Right renal pelvis (tissue), 4 donors: ENCODE data around the gene FIBIN. TPM values are rescaled to one million over a fixed set of nuclear protein-coding genes. Genes with fewer than 3 reads are reported as not detected.
"Not testable (repeated sequence)": the region's sequence is repeated elsewhere in the genome, so short reads cannot be mapped to it uniquely, and the experiment has no call there.

Experiments used
- DNase-seq, 4 donors: peaks; one replicate each; pipeline ENCODE4 v3.0.0-alpha.2; 2013; ENCODE audit warnings: low read depth in 4 of 4, low spot score in 3 of 4, missing footprints in 1 of 4
- polyA plus RNA-seq, 4 donors: library from polyadenylated mRNA; unstranded; fragments of 120-200 nt; gene quantifications; one replicate each; pipeline ENCODE4 v1.2.1, GENCODE V29; 2013; ENCODE audit not compliant: insufficient read length in 4 of 4

Gene FIBIN
- polyA plus RNA-seq, 4 donors, result 18.7 to 28.1 (median 24.3) TPM

DNA sequence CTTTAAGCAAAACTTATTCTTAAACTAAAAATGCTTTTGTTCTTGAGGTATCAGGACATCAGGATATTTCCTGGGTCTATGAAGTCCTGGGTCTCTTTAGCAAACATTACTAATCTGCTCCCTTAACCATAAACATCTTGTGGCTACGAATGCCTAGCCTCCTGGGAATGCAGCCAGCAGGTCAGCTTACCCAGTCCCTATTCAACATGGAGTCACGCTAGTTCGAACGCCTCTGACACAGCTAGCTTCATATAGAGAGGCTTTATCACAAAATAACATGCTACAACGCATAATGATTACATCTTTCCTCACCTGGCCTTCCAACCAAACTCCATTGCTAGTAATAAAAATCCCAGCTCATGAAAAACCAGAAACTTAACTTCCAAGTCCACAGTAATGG lies 17.5 kb upstream of the FIBIN start:
- no peak for DNase-seq

GRCh38 chr11:26977209-26977608 lies 16.7 kb upstream of the FIBIN start:
- DNase-seq, result not testable (repeated sequence)

DNA sequence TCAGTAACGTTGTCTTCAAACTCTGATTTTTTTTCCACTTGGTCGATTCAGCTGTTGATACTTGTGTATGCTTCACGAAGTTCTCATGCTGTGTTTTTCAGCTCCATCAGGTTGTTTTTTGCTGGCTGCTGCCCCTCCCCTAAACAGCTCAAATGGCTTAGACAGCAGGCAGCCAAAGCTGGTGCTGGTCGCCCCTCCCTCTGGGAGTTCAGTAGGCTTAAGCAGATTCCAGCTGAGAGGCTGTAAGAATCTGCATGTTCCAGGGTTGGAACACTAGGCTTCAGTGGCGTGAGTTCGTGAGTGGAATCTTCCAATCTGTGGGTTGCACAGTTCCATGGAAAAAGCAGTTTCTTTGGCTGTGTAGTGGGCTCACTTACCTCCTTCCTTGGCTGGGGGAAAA lies 10.3 kb upstream of the FIBIN start:
- no peak for DNase-seq

GRCh38 chr11:26985470-26985869 lies 8.4 kb upstream of the FIBIN start:
- DNase-seq, result no peak

- no peak for DNase-seq
These were observed 8.0 kb upstream of the FIBIN start for GRCh38 chr11:26985943-26986342.

DNA sequence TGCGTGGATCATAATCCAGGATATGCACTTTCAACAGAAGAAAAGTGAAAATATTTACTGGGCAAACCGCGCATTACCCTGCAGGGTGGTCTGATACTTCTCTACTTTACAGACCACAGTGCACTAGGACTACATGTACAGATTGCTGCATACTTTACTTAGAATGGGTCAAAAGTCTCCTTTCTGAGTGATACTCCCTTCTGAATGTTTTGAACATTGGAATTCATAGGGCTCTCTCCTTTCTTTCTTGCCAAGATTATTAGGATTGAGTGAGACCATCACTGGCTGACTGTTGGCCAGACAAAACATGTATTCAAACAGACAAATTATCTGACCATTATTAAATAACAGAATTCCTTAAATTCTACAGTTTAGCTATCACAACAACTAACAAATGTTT lies 6.6 kb upstream of the FIBIN start:
- no peak for DNase-seq

DNA sequence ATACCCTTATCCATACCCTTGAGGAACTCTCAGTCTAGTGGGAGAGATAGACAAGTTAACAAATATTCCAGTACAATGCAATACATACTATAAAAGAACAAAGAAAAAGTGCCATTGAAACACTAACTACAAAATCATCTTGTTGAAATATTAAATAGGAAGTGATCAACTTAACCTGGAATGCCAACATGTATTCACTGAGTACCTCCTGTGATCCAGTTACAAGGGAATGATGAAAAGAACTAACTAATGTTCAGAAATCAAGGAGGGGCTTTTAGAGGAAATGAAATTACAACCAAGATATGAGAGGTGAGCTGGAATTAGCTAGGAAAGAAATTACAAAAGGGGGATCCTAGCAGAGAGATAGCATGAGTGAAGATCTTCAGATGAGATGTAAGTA lies 6.2 kb upstream of the FIBIN start:
- DNase-seq, result no peak

- DNase-seq, result no peak
These were observed 1.8 kb upstream of the FIBIN start for GRCh38 chr11:26992031-26992541.

- DNase-seq, result no peak
These were observed 751 bp downstream of the FIBIN start for GRCh38 chr11:26994631-26995095.

- DNase-seq, result no peak
These were observed 2.0 kb downstream of the FIBIN start for GRCh38 chr11:26995701-26996460.

- no peak for DNase-seq
These were observed 3.5 kb downstream of the FIBIN start for GRCh38 chr11:26997378-26997777.

- DNase-seq, result not testable (repeated sequence)
These were observed 7.3 kb downstream of the FIBIN start for GRCh38 chr11:27001136-27001730.

GRCh38 chr11:27002431-27002830 lies 8.5 kb downstream of the FIBIN start:
- no peak for DNase-seq

DNA sequence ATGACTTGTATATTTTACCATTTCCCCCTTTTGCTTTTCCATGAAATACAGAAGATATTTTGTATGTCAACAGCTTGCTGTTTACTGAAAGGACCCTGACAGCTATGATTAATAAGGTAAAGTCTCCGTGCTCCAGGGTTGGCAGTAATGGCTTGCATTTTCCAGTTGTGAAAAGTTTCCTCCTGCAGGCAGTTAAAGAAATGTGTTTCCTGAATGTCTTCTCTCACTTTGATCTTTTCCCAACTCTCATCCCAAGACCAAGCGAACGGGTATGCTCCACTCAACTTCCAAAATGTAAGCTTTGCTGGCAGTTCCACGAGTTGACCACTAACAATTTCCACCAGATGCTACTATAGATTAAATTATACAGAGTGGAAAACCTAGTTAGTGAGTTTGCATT lies 8.9 kb downstream of the FIBIN start:
- DNase-seq, result no peak

DNA sequence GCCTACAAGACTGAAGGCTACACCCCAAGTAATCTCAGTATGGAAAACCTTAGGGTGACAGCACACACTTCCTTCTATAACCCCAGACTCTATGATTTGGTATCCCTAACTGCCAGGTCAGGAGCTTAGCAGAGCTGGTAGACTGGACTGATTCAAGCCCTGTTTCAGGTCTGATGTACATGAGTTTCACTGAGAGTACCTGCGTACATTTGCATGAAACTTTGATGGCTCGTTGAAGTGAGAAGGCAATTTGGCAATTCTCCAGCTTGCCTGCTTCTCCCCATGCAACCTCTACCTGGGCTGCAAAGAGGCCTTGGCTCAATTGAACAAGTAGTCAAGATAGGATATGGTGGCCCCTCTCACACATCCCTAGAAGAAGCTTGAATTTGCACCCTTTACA lies 10.2 kb downstream of the FIBIN start:
- no peak for DNase-seq

DNA sequence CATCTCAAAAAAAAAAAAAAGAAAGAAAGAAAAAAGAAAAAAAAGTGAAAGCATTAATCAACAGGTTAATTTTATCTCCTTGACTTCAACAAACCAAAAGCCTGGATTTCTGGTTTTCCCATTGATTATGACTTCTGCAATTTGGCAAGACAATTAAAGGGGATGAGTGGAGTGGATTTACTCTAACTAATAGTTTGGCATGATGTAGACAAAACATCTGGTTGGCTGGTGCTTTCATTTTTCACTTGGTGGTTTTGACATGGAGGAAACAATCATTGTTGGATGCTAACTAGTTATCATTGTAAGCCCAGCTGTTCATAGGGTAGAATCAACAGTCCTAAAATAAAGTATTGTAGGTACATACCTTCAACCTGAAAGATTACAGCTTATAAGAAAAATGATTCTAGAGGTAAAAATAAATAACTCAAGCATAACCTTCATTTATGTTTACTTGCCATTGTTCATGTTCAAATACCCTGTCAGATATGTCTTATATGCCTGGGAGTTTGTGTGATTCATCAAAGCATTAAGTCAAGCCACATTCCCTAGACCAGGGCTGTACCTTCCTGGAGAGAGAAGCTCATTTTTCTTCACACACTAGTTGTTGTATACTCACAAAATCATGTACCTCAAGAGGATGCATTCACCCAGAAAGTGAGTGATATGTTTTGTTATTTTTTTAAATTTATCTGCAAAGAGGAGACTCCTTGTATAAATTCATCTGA lies 15.1 kb downstream of the FIBIN start:
- DNase-seq, result no peak

DNA sequence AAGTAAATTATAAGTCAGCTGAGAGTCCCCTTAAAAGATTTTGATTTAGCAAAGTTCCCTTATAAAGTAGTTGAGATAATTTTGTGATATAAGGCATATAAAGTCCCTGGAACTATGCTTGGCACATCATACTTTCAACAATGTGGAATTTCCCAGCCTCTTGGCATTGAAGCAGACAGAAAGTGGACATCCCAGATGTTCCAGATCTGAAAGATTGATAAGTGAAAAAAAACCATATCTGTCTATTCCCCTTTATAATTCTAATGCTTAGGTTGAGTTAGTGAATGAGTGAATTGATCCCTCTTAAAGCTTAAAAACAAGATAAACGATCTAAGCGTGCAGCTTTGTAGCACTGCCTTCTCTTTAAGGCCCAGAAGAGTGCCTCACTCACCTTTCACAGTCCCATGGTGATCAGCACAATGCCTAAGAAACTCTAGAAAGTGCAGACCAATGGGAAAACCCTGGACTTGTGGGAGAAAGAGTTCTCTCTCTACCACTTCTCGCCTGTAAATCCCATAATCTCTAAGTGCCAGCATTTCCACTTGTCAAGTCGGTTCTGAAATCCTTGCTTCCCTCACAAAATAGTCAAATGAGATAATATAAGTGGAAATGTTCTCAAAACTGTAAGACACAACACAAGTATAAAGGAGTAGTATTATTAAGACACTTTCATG lies 17.8 kb downstream of the FIBIN start:
- no peak for DNase-seq

DNA sequence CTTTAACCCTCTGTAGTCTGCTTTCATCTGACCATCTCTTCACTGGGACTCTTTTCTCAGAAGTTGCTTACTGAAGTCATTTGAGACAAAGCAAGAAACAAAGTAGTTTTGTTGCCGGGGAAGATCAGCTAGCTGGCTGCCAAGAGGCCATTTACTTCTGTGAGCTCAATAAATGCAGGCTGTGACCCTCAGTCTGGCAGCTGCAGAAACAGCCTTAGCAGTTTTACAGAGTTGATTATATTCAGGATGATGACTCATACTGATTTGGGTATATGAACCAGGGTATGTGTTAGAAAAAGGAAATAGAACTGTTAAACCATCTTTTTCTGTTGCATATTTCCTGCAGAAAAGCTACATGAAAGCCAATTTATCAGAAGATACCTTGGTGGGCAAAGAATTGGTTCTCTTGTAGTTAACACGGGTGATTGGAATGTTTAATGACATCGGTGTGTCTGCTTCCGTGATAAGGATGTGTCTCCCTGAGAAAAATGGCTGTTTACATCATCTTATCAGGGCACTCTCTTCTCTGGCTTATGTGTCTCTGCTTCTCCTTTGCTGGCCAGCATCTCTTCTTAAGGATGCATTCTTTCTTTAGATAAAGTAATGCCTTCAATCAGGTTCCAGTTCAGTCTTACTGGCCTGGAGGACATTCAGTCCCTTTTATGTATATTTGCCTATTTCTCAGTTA lies 18.5 kb downstream of the FIBIN start:
- DNase-seq, result no peak

- no peak for DNase-seq
These were observed 20.0 kb downstream of the FIBIN start for GRCh38 chr11:27013781-27014361.
